SK-N-SH treated with all-trans-retinoic acid at 6 μM for 48 hours (cell line): ENCODE measurements around the gene MRPS27.

ENCODE experiments used
- ATAC-seq: fragments of 200-7000 bp; cut with Tn5 transposase; 3 replicates; pipeline ENCODE4 v1.9.1; 2020; ENCODE audit warnings: mild to moderate bottlenecking, moderate library complexity
- ARNTL ChIP-seq: fragments of 450-650 bp; formaldehyde crosslinking; IDR thresholded peaks from 2 replicates; pipeline ENCODE4 v1.5.0; 2020; ENCODE audit warnings: low read depth, mild to moderate bottlenecking, moderate library complexity, borderline replicate concordance
- BACH2 ChIP-seq: fragments of 250-450 bp; sonication (Bioruptor Pico); IDR thresholded peaks from 2 replicates; pipeline ENCODE4 v1.9.0; 2021; ENCODE audit warnings: mild to moderate bottlenecking, borderline replicate concordance
- CREB5 ChIP-seq: fragments of 250-450 bp; sonication (Bioruptor Pico); IDR thresholded peaks from 2 replicates; pipeline ENCODE4 v1.5.1; 2020; ENCODE audit warnings: low read depth, mild to moderate bottlenecking, moderate library complexity
- CSRNP3 ChIP-seq: fragments of 250-450 bp; sonication (Bioruptor Pico); IDR thresholded peaks from 2 replicates; pipeline ENCODE4 v1.5.1; 2021; ENCODE audit warnings: mild to moderate bottlenecking, moderate library complexity
- ESRRG ChIP-seq: fragments of 250-450 bp; sonication (Bioruptor Pico); IDR thresholded peaks from 2 replicates; pipeline ENCODE4 v1.6.1; 2021; ENCODE audit warnings: mild to moderate bottlenecking
- GLIS3 ChIP-seq: fragments of 250-450 bp; sonication (Bioruptor Pico); IDR thresholded peaks from 2 replicates; pipeline ENCODE4 v1.5.0; 2020; ENCODE audit warnings: mild to moderate bottlenecking, moderate library complexity
- ISL1 ChIP-seq: fragments of 250-450 bp; sonication (Bioruptor Pico); IDR thresholded peaks from 2 replicates; pipeline ENCODE4 v2.1.2; 2022; ENCODE audit warnings: mild to moderate bottlenecking, moderate library complexity
- OSR1 ChIP-seq: fragments of 250-450 bp; sonication (Bioruptor Pico); IDR thresholded peaks from 2 replicates; pipeline ENCODE4 v1.8.0; 2022; ENCODE audit warnings: moderate library complexity, mild to moderate bottlenecking, inconsistent platforms
- PATZ1 ChIP-seq: fragments of 250-450 bp; sonication (Bioruptor Pico); IDR thresholded peaks from 2 replicates; pipeline ENCODE4 v1.8.0; 2020; ENCODE audit warnings: mild to moderate bottlenecking, moderate library complexity, borderline replicate concordance
- POU6F1 ChIP-seq: fragments of 250-450 bp; sonication (Bioruptor Pico); IDR thresholded peaks from 2 replicates; pipeline ENCODE4 v1.8.0; 2021; ENCODE audit warnings: low read depth, mild to moderate bottlenecking, moderate library complexity, borderline replicate concordance
- PPARA ChIP-seq: fragments of 250-450 bp; sonication (Bioruptor Pico); IDR thresholded peaks from 2 replicates; pipeline ENCODE4 v1.5.0; 2020; ENCODE audit warnings: mild to moderate bottlenecking, borderline replicate concordance
- RARB ChIP-seq: fragments of 250-450 bp; sonication (Bioruptor Pico); IDR thresholded peaks from 2 replicates; pipeline ENCODE4 v1.8.0; 2021; ENCODE audit warnings: mild to moderate bottlenecking, moderate library complexity
- SNAI2 ChIP-seq: fragments of 250-450 bp; sonication (Bioruptor Pico); IDR thresholded peaks from 2 replicates; pipeline ENCODE4 v1.5.0; 2020; ENCODE audit warnings: mild to moderate bottlenecking, moderate library complexity
- TOX ChIP-seq: fragments of 250-450 bp; sonication (Bioruptor Pico); IDR thresholded peaks from 2 replicates; pipeline ENCODE4 v1.8.0; 2021; ENCODE audit warnings: mild to moderate bottlenecking, moderate library complexity, borderline replicate concordance
- TSHZ2 ChIP-seq: fragments of 250-450 bp; sonication (Bioruptor Pico); IDR thresholded peaks from 2 replicates; pipeline ENCODE4 v1.5.0; 2020; ENCODE audit warnings: mild to moderate bottlenecking, moderate library complexity
- ZC3H10 ChIP-seq: fragments of 250-450 bp; sonication (Bioruptor Pico); IDR thresholded peaks from 2 replicates; pipeline ENCODE4 v1.5.1; 2021; ENCODE audit warnings: mild to moderate bottlenecking, moderate library complexity
- ZFP30 ChIP-seq: fragments of 450-650 bp; formaldehyde crosslinking; IDR thresholded peaks from 2 replicates; pipeline ENCODE4 v1.5.0; 2022; ENCODE audit warnings: mild to moderate bottlenecking, moderate library complexity
- ZNF565 ChIP-seq: fragments of 450-650 bp; formaldehyde crosslinking; conservative IDR thresholded peaks from 2 replicates; pipeline ENCODE4 v1.5.0; 2020; ENCODE audit warnings: low read depth, mild to moderate bottlenecking, moderate library complexity

The MRPS27 gene

GRCh38 chr5:72292411-72292810 is 27.6 kb downstream of the MRPS27 start (continued):
- TF ChIP-seq PATZ1 (CRISPR knock-in tag) (no peak), RARB (CRISPR knock-in tag) (no peak), ZC3H10 (no peak)

- TF ChIP-seq GLIS3 (CRISPR knock-in tag) (no peak), POU6F1 (CRISPR knock-in tag) (no peak), ZC3H10 (no peak), ISL1 (no peak), ZFP30 (CRISPR knock-in tag) (no peak), CSRNP3 (CRISPR knock-in tag) (no peak), TSHZ2 (CRISPR knock-in tag) (no peak), CREB5 (no peak), ESRRG (CRISPR knock-in tag) (no peak), ZNF565 (CRISPR knock-in tag) (no peak), PPARA (CRISPR knock-in tag) (no peak)
- ATAC-seq = no peak
Measured at GRCh38 chr5:72291601-72292000, 28.4 kb downstream of the MRPS27 start.

- ATAC-seq = no peak
- no peak for TF ChIP-seq OSR1
- no peak for TF ChIP-seq RARB (CRISPR knock-in tag)
- TF ChIP-seq TOX (CRISPR knock-in tag) = no peak
- no peak for TF ChIP-seq SNAI2 (CRISPR knock-in tag)
- no peak for TF ChIP-seq ARNTL
- TF ChIP-seq BACH2 (CRISPR knock-in tag) = no peak
- TF ChIP-seq CSRNP3 (CRISPR knock-in tag) = no peak
Measured at GRCh38 chr5:72290356-72291133, 29.5 kb downstream of the MRPS27 start.
